ENCODE data around the gene PLAU. TPM values are rescaled to one million over a fixed set of nuclear protein-coding genes. Genes with fewer than 3 reads are reported as not detected.

The PLAU gene
- total RNA-seq, 2 donors from 2014 or later, result 7.1 to 11.0 TPM

DNA sequence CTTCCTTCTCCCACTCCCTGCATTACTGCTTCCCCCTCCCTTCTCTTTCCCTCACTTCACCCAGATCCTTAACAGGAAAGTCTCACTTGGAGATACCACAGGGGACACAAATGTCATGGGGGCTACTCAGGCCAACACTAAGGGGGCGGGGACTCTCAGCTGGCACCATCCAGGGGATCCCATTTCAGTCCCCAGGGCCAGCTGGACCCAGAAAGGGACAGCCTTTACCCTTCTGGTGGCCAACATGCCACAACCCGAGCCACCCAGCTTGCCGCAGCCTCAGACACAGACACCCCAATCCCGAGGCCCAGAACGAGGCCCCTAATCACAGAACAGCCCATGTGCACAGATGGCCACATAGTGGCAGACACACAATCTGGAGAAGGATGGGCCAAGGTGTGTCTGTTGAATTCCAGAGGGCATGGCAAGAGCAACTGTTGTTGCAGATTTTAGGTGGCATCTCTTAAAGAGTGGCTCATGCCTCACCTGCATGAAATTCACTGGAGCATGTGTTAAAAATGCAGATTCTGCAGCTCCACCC, 42.2 kb upstream of the PLAU start:
- H3K27ac ChIP-seq, result no peak overlapping the region
- no peaks in the 10 kb centered on the region for H3K9me3 ChIP-seq
- WGBS, result 90% methylated on average over 5 of the region's 5 CpGs
- no peaks in the 10 kb centered on the region for H3K27me3 ChIP-seq (replicated peaks; ENCODE audit: insufficient read depth)
- intact Hi-C loops (cut with DNase I), result no loop called here
- DNase-seq (ENCODE audit: low spot score), result no peak
- no peaks in the 10 kb centered on the region for H3K36me3 ChIP-seq
- H3K4me3 ChIP-seq, result no peak overlapping the region
- TF ChIP-seq POLR2AphosphoS5 (IDR thresholded peaks at IDR 0.05) (no peak), CTCF (IDR thresholded peaks at IDR 0.05) (no peak), POLR2A (IDR thresholded peaks at IDR 0.05) (no peak)
- H3K4me1 ChIP-seq (replicated peaks), result peaks cover 9% of the 10 kb centered on the region

- Histone ChIP-seq H3K27ac (no peak overlapping the region), H3K36me3 (no peaks in the 10 kb centered on the region), H3K4me3 (no peak overlapping the region), H3K9me3 (no peaks in the 10 kb centered on the region), H3K27me3 (replicated peaks; ENCODE audit: insufficient read depth) (no peaks in the 10 kb centered on the region), H3K4me1 (replicated peaks) (peaks cover 9% of the 10 kb centered on the region)
- intact Hi-C loops (cut with DNase I), result no loop called here
- WGBS, result 54% methylated on average over 8 of the region's 8 CpGs
- TF ChIP-seq POLR2A (IDR thresholded peaks at IDR 0.05), result no peak
- no peak for TF ChIP-seq POLR2AphosphoS5 (IDR thresholded peaks at IDR 0.05)
- no peak for TF ChIP-seq CTCF (IDR thresholded peaks at IDR 0.05)
- DNase-seq (ENCODE audit: low spot score), result no peak
Observed at GRCh38 chr10:73871295-73872189, 39.4 kb upstream of the PLAU start.

GRCh38 chr10:73872190-73872710, 38.7 kb upstream of the PLAU start:
- peak overlapping the region in 1 of 2 donors; percentile 64 for H3K27ac ChIP-seq
- WGBS, result 63% methylated on average over 5 of the region's 5 CpGs
- H3K4me1 ChIP-seq (replicated peaks), result peaks cover 9% of the 10 kb centered on the region
- TF ChIP-seq POLR2A (IDR thresholded peaks at IDR 0.05), result no peak
- peak in 2 of 4 experiments; percentile 19 to 46 for TF ChIP-seq CTCF (IDR thresholded peaks at IDR 0.05)
- TF ChIP-seq POLR2AphosphoS5 (IDR thresholded peaks at IDR 0.05), result no peak
- no peaks in the 10 kb centered on the region for H3K27me3 ChIP-seq (replicated peaks; ENCODE audit: insufficient read depth)
- DNase-seq (ENCODE audit: low spot score), result no peak
- H3K9me3 ChIP-seq, result no peaks in the 10 kb centered on the region
- intact Hi-C loops (cut with DNase I), result no loop called here
- no peaks in the 10 kb centered on the region for H3K36me3 ChIP-seq
- H3K4me3 ChIP-seq, result no peak overlapping the region

DNA sequence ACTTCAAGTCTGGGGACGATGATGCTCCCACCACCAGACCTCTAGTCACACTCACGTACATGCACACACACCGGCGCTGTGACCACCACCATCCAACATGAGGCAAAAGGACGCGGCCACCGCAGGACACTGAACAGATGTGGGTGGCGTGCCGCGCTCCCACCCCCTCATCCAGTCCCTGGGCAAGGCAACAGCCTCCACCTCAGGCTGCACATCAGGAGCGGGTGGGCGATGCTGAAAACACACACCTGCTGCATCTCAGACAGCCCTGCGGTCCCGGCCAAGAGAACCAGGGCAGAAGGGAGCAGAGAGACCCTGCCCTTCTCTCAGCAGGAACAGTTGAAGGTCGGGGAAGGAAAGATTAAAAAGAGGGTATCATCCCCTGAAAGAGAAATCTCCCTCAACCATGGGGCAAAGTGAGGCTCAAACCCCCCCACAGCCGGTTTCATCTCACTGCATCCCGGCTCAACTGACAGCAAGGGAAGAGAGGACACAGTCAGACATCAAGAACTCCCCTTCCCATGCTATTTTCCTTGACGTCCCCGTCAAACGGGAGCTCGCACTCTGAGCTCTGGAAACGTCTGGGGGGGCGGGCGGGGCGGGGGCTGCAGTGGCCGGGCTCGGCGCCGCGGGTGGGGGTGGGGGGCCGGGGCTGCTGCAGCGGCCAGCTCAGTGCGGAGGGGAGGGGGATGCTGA, 37.6 kb upstream of the PLAU start:
- WGBS, result 29% methylated on average over 22 of the region's 33 CpGs
- peak overlapping the region; percentile 67 to 88 for H3K4me3 ChIP-seq
- H3K4me1 ChIP-seq (replicated peaks), result peaks cover 9% of the 10 kb centered on the region
- H3K9me3 ChIP-seq, result no peaks in the 10 kb centered on the region
- TF ChIP-seq POLR2AphosphoS5 (IDR thresholded peaks at IDR 0.05), result no peak
- TF ChIP-seq CTCF (IDR thresholded peaks at IDR 0.05), result no peak
- no peak for TF ChIP-seq POLR2A (IDR thresholded peaks at IDR 0.05)
- H3K27ac ChIP-seq, result peak overlapping the region in 1 of 2 donors; percentile 64
- no peaks in the 10 kb centered on the region for H3K27me3 ChIP-seq (replicated peaks; ENCODE audit: insufficient read depth)
- no peaks in the 10 kb centered on the region for H3K36me3 ChIP-seq
- intact Hi-C loops (cut with DNase I), result no loop called here
- no peak for DNase-seq (ENCODE audit: low spot score)
